GM12878 (cell line): ENCODE data around the gene CACNA2D2. TPM values are rescaled to one million over a fixed set of nuclear protein-coding genes. Genes with fewer than 3 reads are reported as not detected.
A peak's percentile ranks its signal among the peaks of the same experiment; 100 is the strongest.

Source experiments
- ASH2L ChIP-seq: fragments of 300-600, 200-600 bp; sonication (generic); IDR thresholded peaks from 2 replicates; pipeline ENCODE4 v1.6.1; 2017; ENCODE audit warnings: low read depth, mild to moderate bottlenecking, borderline replicate concordance
- BRCA1 ChIP-seq: IDR thresholded peaks from 2 replicates; pipeline ENCODE4 v1.6.1; 2011; ENCODE audit warnings: low read depth, low read length, improper control_type of control experiment
- CBX5 ChIP-seq: sonication (generic); IDR thresholded peaks from 2 replicates; pipeline ENCODE4 v1.6.1; 2016; ENCODE audit warnings: low read depth, moderate library complexity, mild to moderate bottlenecking, inconsistent platforms
- GATAD2B ChIP-seq: fragments of 450-650 bp; conservative IDR thresholded peaks from 2 replicates; pipeline ENCODE4 v1.6.1; 2017; ENCODE audit warnings: low read depth, mild to moderate bottlenecking, moderate library complexity
- IKZF1 ChIP-seq: fragments of 450-650 bp; conservative IDR thresholded peaks from 2 replicates; pipeline ENCODE4 v1.6.1; 2017; ENCODE audit warnings: antibody characterized with exemption, mild to moderate bottlenecking
- KDM1A ChIP-seq: fragments of 200-600 bp; sonication (generic); IDR thresholded peaks from 2 replicates; pipeline ENCODE4 v1.6.1; 2016; ENCODE audit warnings: borderline replicate concordance
- LARP7 ChIP-seq: fragments of 450-650 bp; IDR thresholded peaks from 2 replicates; pipeline ENCODE4 v1.6.1; 2017; ENCODE audit warnings: mild to moderate bottlenecking
- NBN ChIP-seq: fragments of 450-650 bp; IDR thresholded peaks from 2 replicates; pipeline ENCODE4 v1.6.1; 2016
- NFIC ChIP-seq: IDR thresholded peaks from 2 replicates; pipeline ENCODE4 v1.6.1; 2012; ENCODE audit warnings: low read depth, mild to moderate bottlenecking, inconsistent platforms, low read length, moderate library complexity
- NR2C2 ChIP-seq: IDR thresholded peaks from 2 replicates; pipeline ENCODE4 v1.6.1; 2011; ENCODE audit warnings: borderline replicate concordance, low read depth; ENCODE audit not compliant: control insufficient read depth, insufficient read length
- POLR2A ChIP-seq: IDR thresholded peaks from 2 replicates; pipeline ENCODE4 v1.6.1; 2011; ENCODE audit warnings: low read depth, mild to moderate bottlenecking, low read length
- POU2F2 ChIP-seq: IDR thresholded peaks from 3 replicates; pipeline ENCODE4 v1.6.1; 2011; ENCODE audit warnings: low read depth, mild to moderate bottlenecking, low read length, borderline replicate concordance
- RELA ChIP-seq: fragments of 450-650 bp; IDR thresholded peaks from 2 replicates; pipeline ENCODE4 v1.8.0; 2014; ENCODE audit warnings: borderline replicate concordance; ENCODE audit not compliant: partially characterized antibody
- SRF ChIP-seq, 2 experiments: IDR thresholded peaks; 2 replicates each; pipeline ENCODE4 v1.6.1; 2011; ENCODE audit warnings: low read depth in 2 of 2, low read length in 2 of 2, mild to moderate bottlenecking in 1 of 2, moderate library complexity in 1 of 2
- TAF1 ChIP-seq: IDR thresholded peaks from 2 replicates; pipeline ENCODE4 v1.6.1; 2011; ENCODE audit warnings: mild to moderate bottlenecking, low read depth, low read length, borderline replicate concordance
- TCF7 ChIP-seq: IDR thresholded peaks from 2 replicates; pipeline ENCODE4 v1.6.1; 2014; ENCODE audit warnings: antibody characterized with exemption, borderline replicate concordance
- polyA plus RNA-seq, 11 experiments: library from polyadenylated mRNA; depleted of rRNA in 4 of 11; unstranded in 6 of 11; stranded (reverse) in 5 of 11; fragments of >200 nt; fragmentation: Nextera tagmentation in 4 of 11; fragmentation: Illumina TruSeq in 1 of 11; extraction: Ambion mirVana in 4 of 11; extraction: Trizol in 1 of 11; gene quantifications; 1 replicate in 1 of 11; 2 replicates in 10 of 11; pipeline versions ENCODE4 v1.2.1 to v1.2.3, GENCODE V29; 2011 to 2016; ENCODE audit warnings: inconsistent platforms in 2 of 11, missing spikeins in 2 of 11, low read depth in 1 of 11
- total RNA-seq, 4 experiments: library from RNA; depleted of rRNA in 3 of 4; stranded (reverse); fragments of >200 nt in 3 of 4; fragmentation: Illumina TruSeq in 1 of 4; extraction: Trizol in 1 of 4; gene quantifications; 2 replicates each; pipeline versions ENCODE4 v1.2.1 to v1.2.3, GENCODE V29; 2013 to 2021
- TF ChIP-seq, protein P1 (sequence below): IDR thresholded peaks from 2 replicates; pipeline ENCODE4 v1.6.1; 2011; ENCODE audit warnings: borderline replicate concordance, low read depth, mild to moderate bottlenecking, moderate library complexity, mixed read lengths, low read length; ENCODE audit not compliant: insufficient read depth; ENCODE audit errors: extremely low read length
- TF ChIP-seq, protein P2 (sequence below): fragments of 450-650 bp; IDR thresholded peaks from 2 replicates; pipeline ENCODE4 v1.6.1; 2018; ENCODE audit warnings: borderline replicate concordance, mild to moderate bottlenecking; ENCODE audit not compliant: partially characterized antibody
- TF ChIP-seq, protein P3 (sequence below): fragments of 450-650 bp; IDR thresholded peaks from 2 replicates; pipeline ENCODE4 v1.6.1; 2017; ENCODE audit warnings: low read depth, mild to moderate bottlenecking, moderate library complexity

CACNA2D2 gene
- total and polyA plus RNA-seq, 10 of the 15 experiments (the other 5 are each of a cell fraction or from before 2014, with no cell fraction given) = 0.03 to 0.07 TPM; not detected in 8

DNA sequence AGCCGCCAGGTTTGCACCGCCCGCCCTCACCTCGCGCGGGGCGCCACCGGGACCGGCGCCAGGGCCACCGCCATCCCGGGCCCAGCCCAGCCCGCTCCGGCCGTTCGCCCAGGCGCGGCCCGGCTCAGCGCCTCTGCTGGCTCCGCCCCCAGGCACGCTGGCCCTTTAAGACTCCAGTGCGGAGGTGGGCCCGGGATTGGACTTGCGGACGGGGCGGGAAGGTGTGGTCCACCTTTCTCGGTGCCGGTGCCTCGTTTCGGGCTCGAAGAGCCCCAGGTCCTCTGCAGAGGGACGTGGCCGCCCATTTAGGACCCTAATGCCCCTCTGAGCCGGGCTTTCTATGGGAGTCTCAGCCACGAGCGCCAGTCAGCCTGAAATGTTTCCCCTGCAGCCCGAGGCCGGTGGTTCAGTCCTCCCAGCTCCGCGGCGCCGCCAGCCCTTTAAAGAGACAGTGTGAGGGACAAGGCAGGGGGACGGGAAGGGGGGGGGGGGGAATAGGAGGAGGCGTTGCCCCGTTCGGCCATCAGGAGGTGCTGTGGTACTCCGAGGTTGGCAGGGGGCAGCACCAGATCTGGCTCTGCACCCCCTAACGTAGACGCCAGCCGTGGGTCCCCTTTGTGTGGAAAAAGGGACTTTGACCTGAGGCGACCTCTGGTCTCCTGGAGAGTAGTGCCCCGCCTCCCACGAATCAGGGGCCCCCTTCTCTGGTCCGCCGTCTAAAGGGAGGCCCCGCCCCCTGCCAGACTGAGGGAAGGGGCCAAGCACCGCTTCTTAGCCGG is 181.9 kb downstream of the CACNA2D2 start (continued):
- TF ChIP-seq IKZF1 (peak; percentile 89), POLR2A (peak; percentile 56; the same call in 1 of the 2 replicates), NFIC (no peak), ASH2L (no peak), NR2C2 (no peak), CBX5 (no peak), TCF7 (no peak), POU2F2 (peak; percentile 10; the same call in 1 of the 3 replicates), NBN (peak; percentile 95), BRCA1 (no peak), SRF (IDR thresholded peaks at IDR 0.05; ENCODE audit: low read depth in 2 of 2, low read length in 2 of 2) (no peak), TAF1 (0 out of 2 replicates have a peak, but pooled peaks have one; percentile 8), GATAD2B (0 out of 2 replicates have a peak, but pooled peaks have one; percentile 8), RELA (peak; percentile 69), LARP7 (peak; percentile 94), KDM1A (no peak)
- TF ChIP-seq, protein P1, sequence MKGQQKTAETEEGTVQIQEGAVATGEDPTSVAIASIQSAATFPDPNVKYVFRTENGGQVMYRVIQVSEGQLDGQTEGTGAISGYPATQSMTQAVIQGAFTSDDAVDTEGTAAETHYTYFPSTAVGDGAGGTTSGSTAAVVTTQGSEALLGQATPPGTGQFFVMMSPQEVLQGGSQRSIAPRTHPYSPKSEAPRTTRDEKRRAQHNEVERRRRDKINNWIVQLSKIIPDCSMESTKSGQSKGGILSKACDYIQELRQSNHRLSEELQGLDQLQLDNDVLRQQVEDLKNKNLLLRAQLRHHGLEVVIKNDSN = no peak
- TF ChIP-seq, protein P2, sequence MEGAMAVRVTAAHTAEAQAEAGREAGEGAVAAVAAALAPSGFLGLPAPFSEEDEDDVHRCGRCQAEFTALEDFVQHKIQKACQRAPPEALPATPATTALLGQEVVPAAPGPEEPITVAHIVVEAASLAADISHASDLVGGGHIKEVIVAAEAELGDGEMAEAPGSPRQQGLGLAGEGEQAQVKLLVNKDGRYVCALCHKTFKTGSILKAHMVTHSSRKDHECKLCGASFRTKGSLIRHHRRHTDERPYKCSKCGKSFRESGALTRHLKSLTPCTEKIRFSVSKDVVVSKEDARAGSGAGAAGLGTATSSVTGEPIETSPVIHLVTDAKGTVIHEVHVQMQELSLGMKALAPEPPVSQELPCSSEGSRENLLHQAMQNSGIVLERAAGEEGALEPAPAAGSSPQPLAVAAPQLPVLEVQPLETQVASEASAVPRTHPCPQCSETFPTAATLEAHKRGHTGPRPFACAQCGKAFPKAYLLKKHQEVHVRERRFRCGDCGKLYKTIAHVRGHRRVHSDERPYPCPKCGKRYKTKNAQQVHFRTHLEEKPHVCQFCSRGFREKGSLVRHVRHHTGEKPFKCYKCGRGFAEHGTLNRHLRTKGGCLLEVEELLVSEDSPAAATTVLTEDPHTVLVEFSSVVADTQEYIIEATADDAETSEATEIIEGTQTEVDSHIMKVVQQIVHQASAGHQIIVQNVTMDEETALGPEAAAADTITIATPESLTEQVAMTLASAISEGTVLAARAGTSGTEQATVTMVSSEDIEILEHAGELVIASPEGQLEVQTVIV = peak; percentile 98
- TF ChIP-seq, protein P3, sequence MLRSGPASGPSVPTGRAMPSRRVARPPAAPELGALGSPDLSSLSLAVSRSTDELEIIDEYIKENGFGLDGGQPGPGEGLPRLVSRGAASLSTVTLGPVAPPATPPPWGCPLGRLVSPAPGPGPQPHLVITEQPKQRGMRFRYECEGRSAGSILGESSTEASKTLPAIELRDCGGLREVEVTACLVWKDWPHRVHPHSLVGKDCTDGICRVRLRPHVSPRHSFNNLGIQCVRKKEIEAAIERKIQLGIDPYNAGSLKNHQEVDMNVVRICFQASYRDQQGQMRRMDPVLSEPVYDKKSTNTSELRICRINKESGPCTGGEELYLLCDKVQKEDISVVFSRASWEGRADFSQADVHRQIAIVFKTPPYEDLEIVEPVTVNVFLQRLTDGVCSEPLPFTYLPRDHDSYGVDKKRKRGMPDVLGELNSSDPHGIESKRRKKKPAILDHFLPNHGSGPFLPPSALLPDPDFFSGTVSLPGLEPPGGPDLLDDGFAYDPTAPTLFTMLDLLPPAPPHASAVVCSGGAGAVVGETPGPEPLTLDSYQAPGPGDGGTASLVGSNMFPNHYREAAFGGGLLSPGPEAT = peak; percentile 100
